Activated CD8-positive, alpha-beta memory T cell treated with anti-CD3 and anti-CD28 coated beads, Interleukin-2, amount 50 U/mL, for 1 hour (primary cell): ENCODE measurements around the gene TPI1.
A peak's percentile ranks its signal among the peaks of the same experiment; 100 is the strongest.

Experiments used
- DNase-seq: peaks from one replicate; pipeline ENCODE4 v3.0.0-alpha.2; 2020; ENCODE audit errors: extremely low read depth

Gene TPI1

DNA sequence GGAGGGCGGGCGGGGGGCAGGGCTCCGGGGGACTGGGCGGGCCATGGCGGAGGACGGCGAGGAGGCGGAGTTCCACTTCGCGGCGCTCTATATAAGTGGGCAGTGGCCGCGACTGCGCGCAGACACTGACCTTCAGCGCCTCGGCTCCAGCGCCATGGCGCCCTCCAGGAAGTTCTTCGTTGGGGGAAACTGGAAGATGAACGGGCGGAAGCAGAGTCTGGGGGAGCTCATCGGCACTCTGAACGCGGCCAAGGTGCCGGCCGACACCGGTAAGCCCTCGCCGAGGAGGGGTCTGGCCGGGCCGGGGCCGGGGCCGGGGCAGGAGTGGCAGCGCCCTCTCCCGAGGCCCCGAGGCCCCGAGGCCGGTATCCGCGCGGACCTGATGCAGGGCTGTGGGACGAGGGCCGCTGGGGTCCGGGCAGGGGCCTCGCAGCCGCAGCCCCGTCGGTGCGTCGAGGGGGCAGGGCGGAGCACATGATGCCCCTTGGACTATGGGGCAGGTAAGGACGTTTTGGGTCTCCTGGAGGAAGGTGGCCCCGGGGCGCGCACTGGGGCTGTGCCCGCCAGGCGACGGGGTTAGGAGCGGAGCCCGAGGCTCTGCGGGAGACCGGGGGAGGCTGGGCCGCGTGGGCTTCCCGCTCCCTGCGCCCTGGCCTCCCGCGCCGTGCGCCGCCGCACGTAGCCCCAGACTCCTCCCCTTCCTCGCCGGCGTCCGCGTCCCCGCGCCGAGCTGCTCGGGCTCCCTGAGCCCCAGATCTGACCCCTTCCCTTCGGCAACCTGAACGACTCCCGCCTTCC lies at the start of gene TPI1:
Gene TPI1 (plus strand): TSS at position 119 of the 798 bp plus-strand sequence. CDS start 36 bp downstream, at position 155.
- DNase-seq = peak; percentile 51

DNA sequence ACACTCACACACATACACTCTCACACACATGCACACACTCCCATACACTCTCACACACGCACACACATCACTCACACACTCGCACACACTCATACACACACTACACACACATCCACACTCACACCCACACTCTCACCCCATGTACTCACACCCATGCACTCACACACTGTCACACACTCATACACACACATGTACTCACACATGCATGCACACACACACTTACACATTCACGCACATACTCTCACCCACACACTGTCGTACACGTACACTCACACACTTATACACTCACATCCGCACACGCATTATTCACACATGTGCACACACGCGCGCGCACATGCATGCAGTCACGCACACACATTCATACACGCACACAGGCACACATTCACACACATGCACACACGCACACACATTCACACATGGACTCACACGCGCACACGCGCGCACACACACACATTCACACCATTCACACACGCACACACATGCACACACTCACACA lies 49.6 kb upstream of the TPI1 start:
- no peak for DNase-seq

DNA sequence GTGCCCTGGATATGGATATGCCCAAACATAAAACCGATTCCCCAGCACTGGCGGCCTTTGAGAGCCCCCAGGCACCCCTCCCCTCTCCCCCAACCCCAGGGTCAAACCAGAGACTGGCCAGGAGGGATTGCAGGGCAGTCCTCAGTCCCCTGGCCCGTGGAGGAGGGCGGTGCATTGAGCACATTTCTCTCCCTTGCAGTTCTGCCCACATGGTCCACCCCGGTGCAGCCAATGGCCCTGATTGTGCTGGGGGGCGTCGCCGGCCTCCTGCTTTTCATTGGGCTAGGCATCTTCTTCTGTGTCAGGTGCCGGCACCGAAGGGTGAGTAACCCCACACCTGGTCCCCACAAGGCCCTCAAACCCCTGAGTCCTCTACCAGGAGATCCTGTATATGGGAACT lies 49.1 kb upstream of the TPI1 start:
- DNase-seq = no peak

DNA sequence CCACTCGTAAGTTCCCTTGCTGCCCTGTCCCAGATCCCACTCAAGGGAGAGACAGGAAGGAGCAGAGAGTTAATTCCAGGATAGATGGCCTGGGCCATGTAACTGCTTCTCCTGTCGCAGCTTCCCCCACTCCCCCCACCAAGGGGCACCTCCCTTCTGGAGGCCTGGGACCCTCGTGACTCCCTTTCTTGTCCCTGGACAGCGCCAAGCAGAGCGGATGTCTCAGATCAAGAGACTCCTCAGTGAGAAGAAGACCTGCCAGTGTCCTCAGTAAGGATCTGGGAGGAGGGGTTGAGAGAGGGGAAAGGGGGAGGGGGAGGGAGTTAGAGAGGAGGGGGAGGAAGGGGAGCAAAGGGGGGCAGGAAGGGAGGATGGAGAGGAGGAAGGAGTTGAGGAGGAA lies 48.7 kb upstream of the TPI1 start:
- DNase-seq = no peak

DNA sequence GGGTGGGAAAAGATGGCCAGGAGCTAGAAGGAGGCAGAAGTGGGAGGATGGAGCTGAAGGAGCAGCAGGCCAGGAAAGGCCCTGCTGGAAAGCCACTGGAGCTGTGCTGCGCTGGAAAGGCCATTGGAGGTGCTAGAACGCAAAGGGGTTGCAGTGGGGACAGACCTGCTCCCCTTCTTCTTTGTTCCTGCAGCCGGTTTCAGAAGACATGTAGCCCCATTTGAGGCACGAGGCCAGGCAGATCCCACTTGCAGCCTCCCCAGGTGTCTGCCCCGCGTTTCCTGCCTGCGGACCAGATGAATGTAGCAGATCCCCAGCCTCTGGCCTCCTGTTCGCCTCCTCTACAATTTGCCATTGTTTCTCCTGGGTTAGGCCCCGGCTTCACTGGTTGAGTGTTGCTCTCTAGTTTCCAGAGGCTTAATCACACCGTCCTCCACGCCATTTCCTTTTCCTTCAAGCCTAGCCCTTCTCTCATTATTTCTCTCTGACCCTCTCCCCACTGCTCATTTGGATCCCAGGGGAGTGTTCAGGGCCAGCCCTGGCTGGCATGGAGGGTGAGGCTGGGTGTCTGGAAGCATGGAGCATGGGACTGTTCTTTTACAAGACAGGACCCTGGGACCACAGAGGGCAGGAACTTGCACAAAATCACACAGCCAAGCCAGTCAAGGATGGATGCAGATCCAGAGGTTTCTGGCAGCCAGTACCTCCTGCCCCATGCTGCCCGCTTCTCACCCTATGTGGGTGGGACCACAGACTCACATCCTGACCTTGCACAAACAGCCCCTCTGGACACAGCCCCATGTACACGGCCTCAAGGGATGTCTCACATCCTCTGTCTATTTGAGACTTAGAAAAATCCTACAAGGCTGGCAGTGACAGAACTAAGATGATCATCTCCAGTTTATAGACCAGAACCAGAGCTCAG lies 48.0 kb upstream of the TPI1 start:
- no peak for DNase-seq

DNA sequence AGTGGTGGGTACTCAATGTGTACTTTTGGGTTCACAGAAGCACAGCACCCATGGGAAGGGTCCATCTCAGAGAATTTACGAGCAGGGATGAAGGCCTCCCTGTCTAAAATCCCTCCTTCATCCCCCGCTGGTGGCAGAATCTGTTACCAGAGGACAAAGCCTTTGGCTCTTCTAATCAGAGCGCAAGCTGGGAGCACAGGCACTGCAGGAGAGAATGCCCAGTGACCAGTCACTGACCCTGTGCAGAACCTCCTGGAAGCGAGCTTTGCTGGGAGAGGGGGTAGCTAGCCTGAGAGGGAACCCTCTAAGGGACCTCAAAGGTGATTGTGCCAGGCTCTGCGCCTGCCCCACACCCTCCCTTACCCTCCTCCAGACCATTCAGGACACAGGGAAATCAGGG lies 47.2 kb upstream of the TPI1 start:
- DNase-seq = no peak

DNA sequence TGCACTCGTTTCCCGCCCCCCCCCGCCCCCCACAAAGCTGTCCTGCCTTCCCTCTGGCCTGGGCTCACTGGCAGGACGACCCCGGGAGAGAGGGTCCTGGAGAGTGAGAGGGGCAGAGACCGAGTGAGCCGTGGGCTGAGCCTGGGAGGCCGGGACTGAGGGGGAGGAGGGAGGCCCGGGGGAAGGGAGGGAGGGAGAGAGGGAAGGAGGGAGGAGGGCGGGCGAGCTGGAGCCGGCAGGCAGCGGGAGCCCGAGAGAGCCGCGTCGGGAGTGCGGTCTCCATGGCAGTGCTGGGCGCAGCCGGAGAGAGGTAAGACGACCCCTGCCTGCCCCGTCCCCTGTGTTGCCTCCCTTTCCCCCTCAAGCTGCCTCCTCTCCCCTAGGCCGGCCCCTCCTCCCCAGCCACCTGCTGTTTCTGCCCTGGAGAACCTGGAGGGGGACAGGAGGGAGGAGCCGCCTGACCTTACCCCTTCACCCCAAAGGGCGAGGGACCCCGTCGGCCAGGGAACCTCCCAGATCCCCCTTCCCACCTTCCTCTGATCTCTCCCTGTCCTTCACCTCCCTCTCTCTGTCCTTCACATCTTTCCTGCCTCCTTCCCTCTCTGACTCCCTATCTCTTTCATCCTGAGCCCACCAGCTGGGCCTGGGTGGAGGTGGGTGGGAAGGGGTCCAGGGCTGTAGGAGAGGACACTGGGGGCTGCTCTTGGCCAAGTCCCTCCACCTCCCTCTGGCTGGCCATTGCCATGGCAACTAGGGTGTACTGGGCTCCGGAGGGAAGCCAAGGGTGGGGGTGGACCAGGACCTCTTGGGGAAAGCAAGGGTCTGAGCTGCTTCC lies 45.5 kb upstream of the TPI1 start, which contains the start of gene GPR162:
Gene GPR162 (plus strand): TSS at position 231 of the 835 bp plus-strand sequence. CDS start 2,078 bp downstream, outside the sequence.
- DNase-seq = no peak

DNA sequence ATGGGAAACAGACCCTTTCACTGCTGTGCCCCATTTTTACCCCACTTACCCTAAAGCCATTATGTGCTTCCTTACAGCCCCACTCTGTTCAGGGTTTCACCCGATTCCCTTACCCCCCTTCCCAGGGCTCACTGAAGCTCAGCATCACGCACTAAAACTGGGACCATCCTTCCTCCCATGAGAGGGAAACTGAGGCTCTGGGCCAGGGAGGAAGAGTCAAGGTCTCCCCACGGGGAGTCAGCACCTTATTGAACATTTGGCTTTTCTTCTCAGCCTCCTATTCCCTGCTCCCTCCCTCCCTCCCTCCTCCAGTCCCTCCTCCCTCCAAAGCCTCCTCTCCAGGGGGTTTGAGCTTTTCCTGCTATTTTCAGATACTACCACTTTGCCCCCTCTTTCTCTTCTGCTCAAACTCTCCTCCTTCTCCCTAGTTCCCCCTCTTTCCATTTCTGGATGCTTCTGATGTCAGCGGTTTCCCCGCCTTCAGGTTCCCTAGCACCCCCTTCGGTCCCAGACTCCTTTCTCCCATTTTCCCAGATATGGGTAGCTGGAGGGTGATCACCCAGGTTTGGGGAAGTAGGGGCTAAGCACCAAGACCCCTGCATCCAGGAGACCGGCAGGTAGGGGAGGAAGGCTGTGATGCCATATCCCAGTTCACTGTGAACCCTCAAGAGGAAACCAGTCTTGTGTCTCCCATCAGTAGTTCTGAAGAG lies 44.8 kb upstream of the TPI1 start:
- DNase-seq = no peak

DNA sequence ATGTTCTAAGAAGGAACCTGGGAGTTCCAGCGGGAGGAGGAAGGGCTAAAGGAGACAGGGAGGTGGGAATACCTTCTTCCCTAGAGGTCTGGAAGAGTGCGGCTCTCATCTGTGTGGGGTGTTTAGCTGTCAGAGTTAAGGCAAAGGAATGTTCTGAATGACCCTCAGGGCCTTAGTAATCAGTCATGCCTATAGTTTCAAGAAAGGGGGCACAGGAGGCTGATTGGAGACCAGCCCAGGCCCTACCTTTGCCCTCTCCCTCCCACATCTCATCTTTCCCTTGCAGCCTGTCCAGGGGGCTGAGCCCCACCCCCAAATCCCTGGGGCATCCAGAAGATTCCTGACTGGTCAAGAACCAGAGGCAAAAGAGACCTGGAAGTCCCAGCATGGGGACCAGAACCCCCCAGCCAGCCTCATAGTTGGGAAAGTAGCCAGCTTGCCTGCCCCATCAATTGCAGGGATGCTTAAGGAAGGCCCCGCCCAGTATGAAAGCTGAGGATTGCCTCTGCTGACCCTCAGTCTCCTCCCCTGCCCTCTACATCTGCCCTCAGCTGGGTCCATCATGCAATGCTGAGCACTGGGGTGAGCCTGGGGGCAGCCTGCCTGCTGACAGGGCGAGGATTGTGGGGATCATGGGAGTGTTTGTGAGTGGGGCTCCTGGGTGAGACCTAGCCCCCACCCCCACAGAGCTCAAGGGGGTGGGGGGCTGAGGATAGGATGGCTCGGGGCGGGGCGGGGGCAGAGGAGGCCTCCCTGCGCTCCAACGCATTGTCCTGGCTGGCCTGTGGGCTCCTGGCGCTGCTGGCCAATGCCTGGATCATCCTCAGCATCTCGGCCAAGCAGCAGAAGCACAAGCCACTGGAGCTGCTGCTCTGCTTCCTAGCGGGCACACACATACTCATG lies 43.9 kb upstream of the TPI1 start:
- no peak for DNase-seq

DNA sequence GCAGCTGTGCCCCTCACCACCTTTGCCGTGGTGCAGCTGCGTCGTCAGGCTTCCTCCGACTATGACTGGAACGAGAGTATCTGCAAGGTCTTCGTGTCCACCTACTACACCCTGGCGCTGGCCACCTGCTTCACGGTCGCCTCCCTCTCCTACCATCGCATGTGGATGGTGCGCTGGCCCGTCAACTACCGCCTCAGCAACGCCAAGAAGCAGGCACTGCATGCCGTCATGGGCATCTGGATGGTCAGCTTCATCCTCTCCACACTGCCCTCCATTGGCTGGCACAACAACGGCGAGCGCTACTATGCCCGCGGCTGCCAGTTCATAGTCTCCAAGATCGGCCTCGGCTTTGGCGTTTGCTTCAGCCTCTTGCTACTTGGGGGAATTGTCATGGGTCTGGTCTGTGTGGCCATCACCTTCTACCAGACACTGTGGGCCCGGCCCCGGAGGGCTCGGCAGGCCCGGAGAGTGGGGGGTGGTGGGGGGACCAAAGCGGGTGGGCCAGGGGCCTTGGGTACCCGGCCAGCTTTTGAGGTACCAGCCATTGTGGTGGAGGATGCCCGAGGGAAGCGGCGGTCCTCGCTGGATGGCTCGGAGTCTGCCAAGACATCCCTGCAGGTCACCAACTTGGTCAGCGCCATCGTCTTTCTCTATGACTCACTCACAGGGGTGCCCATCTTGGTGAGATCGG lies 43.1 kb upstream of the TPI1 start:
- DNase-seq = no peak

DNA sequence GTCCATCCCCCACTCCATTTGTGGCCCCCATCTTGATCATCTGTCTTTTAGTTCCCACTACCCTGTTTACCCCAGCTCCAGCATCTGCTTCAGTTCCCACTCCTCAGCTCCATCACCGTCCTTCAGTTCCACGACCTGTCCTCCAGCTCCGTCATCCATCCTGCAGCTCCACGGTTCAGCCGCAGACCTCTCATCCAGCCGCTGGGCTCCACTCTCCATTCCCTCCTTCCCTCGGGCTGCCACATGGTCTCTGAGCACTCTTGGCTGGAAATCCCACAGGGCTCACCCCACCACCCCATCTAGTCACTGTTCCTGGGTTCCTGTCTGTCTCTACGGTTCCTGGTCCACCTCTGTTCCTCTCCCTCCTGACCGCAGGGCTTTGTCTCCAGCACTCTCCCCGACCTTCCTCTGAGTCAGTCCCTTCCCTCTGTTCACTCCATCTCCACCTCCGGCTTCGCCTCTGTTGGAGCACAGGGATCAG lies 42.4 kb upstream of the TPI1 start:
- DNase-seq = no peak

DNA sequence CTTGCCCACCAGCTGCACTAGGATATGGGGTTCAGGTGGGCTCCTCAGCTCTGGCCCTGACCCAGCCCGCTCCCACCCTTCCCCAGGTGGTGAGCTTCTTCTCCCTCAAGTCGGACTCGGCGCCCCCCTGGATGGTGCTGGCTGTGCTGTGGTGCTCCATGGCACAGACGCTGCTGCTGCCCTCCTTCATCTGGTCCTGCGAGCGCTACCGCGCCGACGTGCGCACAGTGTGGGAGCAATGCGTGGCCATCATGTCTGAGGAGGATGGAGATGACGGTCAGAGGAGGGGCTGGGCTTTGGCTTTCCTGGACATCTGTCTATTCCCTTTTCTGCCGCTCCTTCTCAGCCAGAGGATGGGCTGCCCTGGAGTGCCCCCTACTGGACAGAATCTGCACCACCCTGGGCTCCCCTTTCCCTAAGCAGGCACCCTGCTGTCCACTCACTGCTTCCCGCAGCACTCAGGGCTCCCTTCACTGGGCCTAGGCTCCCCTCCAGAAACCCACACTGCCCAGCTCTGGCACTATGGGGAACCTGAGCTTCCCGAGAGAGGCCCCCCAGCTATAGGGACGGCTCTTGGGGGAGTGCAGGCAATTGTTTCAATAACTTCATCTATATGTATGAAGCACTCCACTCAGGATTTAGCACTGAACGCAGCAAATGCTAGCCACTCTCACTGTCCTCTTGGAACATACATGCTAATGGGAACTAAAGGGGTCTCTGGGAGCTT lies 41.8 kb upstream of the TPI1 start:
- peak; percentile 27 for DNase-seq

DNA sequence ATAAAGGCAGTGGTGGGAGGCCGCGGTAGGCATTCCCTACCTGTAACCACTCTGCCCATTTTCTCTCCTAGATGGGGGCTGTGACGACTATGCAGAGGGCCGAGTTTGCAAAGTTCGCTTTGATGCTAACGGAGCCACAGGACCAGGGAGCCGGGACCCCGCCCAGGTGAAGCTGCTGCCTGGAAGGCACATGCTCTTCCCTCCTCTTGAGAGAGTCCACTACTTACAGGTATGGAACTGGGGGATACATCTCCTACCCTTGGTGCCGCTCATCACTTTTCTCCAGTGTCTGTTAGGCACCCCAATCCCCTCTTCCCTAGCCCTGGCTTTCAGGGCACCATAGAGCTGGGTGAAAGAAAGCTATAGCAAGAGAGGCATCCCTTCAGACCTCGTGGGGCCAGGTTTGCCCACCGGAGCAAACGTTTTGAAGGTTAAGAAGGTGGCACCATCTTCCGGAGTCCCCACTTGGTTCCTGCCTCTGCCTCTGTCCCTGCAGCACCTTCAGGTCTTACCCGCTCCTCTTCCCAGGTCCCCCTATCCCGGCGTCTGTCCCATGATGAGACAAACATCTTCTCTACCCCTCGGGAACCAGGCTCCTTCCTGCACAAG lies 41.1 kb upstream of the TPI1 start:
- no peak for DNase-seq

DNA sequence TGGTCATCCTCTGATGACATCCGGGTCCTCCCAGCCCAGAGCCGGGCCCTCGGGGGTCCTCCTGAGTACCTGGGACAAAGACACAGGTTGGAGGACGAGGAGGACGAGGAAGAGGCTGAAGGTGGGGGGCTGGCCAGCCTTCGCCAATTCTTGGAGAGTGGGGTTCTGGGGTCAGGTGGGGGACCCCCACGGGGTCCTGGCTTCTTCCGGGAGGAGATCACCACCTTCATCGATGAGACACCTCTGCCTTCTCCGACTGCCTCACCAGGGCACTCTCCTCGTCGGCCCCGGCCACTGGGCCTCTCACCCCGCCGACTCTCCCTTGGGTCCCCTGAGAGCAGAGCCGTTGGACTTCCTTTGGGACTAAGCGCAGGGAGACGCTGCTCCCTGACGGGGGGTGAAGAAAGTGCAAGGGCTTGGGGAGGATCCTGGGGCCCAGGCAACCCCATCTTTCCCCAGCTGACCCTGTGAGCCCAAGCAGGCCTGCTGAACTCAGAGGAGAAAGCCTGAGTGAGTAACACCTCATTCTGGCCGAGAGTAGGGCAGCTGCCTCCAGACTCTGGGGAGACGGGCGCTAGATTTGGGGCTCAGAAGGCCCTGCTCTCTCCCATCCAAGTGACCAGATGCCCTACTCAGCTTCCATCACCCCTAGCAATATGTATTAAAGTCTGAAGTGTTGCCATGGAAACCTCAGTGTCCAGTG lies 40.4 kb upstream of the TPI1 start:
- no peak for DNase-seq

DNA sequence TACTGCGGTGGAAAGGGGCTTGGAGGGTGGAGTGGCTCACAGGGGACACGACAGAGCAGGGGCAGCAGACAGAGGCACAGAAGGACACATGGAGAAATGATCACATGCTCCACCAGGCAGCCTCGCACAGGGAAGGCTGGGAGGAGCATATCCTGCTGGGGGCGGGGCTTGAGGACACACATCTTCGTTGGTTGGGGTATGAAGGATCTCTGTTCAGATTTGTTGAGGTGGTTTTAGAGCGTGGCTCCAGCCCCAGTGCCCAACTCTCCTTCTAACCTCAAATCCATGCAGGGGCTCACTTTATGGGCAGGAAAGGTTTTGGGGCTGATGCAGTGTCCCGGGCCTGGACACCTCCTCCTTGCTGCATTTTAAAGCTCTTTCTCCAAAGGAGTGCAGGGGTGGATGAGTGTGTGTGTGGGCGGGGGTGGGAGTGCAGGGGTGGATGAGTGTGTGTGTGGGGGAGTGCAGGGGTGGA lies 39.9 kb upstream of the TPI1 start:
- DNase-seq = no peak

DNA sequence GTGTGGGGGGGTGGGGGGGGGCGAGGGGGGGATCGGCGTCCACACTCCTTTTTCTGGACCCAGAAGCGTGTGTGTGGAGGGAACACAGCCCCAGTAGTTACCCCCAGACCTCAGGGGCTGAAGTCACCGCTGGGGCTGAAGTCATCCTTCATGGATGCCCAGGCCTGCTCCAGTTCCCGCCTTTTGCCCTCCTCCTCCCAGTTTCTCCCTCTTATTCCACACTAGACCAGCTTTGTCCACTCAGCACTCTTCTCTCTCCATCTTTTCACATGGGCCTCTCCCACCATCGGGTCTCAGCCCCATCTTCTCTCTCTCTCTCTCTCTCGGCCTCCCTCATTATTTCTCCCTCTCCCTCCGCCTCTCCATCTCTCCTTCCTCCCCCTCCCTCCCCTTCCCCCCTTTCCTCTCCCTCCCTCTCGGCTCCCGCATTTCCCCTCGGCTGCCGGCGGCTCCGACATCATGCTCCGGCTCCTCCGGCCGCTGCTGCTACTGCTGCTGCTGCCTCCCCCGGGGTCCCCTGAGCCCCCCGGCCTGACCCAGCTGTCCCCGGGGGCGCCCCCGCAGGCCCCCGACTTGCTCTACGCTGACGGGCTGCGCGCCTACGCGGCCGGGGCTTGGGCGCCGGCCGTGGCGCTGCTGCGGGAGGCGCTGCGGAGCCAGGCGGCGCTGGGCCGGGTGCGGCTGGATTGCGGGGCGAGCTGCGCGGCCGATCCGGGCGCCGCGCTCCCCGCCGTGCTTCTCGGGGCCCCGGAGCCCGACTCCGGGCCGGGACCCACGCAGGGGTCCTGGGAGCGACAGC lies 39.1 kb upstream of the TPI1 start, which contains the start of gene P3H3:
Gene P3H3 (plus strand): TSS at position 426 of the 799 bp plus-strand sequence. CDS start 34 bp downstream, at position 460.
- DNase-seq = no peak
